ENCODE measurements around the gene SLCO3A1. TPM values are rescaled to one million over a fixed set of nuclear protein-coding genes. Genes with fewer than 3 reads are reported as not detected.

The SLCO3A1 gene
- total RNA-seq, 2 donors from 2014 or later: 21.4 to 27.3 TPM

DNA sequence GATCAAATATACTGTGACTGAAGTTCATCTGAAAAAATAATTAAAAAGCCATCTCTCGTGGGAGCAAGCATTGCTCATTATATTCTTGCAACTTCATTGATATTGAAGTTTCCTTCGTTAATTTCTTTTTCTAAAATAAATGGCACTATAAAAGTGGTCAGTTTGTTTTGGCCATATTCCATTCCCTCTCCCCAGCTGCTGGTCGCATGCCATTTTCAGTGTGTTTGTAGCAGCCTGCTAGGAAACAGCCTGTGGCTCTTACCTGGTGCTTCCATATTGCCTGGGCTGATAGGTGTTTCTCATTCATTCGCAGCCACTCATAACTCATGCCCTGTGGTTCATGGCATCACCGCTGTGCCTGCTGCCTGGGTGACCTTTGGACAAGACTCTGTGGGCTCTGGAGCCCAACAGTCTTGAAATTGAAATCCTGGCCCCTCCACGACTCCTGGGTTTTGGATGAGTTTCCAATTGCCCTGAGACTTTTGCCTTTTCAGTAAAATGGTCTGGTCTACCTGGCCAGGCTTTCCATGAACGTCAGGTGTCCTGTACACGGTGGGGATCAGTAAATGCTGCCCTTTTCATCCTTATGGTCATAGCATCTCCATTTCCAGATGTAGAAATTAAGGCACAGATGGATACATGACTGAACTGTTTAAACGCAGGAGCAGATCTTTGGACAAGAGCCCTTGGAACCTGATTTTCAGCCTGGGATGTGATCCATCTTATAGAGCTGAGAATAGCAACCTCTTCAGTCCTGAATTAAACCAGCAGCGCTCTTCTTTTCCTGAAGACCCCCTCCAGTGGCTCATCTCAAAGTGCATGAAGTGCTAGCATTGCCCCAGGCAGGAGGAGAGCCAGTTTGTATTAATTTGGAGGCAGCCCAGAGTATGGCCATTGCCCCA is 69.4 kb downstream of the SLCO3A1 start:
- Histone ChIP-seq H3K9me3 (no peaks in the 10 kb centered on the region), H3K4me3 (no peak overlapping the region), H3K36me3 (no peaks in the 10 kb centered on the region), H3K27me3 (no peaks in the 10 kb centered on the region), H3K4me1 (peaks cover 0 to 97% of the 10 kb centered on the region in 2 donors), H3K27ac (peak overlapping the region; percentile 74 to 77)
- DNase-seq (ENCODE audit: low spot score): no peak
- TF ChIP-seq, protein P1, sequence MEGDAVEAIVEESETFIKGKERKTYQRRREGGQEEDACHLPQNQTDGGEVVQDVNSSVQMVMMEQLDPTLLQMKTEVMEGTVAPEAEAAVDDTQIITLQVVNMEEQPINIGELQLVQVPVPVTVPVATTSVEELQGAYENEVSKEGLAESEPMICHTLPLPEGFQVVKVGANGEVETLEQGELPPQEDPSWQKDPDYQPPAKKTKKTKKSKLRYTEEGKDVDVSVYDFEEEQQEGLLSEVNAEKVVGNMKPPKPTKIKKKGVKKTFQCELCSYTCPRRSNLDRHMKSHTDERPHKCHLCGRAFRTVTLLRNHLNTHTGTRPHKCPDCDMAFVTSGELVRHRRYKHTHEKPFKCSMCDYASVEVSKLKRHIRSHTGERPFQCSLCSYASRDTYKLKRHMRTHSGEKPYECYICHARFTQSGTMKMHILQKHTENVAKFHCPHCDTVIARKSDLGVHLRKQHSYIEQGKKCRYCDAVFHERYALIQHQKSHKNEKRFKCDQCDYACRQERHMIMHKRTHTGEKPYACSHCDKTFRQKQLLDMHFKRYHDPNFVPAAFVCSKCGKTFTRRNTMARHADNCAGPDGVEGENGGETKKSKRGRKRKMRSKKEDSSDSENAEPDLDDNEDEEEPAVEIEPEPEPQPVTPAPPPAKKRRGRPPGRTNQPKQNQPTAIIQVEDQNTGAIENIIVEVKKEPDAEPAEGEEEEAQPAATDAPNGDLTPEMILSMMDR (IDR thresholded peaks at IDR 0.05): no peak

DNA sequence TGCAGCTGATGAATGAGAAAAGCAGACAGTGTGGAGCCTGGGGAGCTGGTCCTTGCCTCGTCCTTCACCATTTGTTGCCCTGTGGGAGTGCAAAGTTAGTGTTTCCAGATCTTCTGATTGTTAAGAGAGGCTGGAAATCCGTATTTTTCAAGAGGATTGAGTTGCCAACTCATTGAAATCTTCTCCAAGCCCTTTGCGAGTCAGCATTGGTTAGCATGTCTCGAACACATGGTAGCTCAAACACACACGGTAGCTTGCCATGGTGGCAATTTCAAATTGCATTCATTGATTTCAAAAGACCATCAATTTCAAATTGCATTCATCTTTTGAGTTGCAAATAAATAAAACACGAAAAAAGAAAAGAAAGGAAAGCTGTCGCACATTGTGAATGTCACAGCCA is 70.7 kb downstream of the SLCO3A1 start:
- Histone ChIP-seq H3K36me3 (no peaks in the 10 kb centered on the region), H3K9me3 (no peaks in the 10 kb centered on the region), H3K4me1 (peaks cover 0 to 95% of the 10 kb centered on the region in 2 donors), H3K27ac (peak overlapping the region; percentile 71 to 74), H3K4me3 (no peak overlapping the region), H3K27me3 (no peaks in the 10 kb centered on the region)
- no peak for DNase-seq (ENCODE audit: low spot score)
- TF ChIP-seq, protein P1 (IDR thresholded peaks at IDR 0.05): no peak

- peaks cover 0 to 95% of the 10 kb centered on the region in 2 donors for H3K4me1 ChIP-seq
- DNase-seq (ENCODE audit: low spot score): no peak
- TF ChIP-seq, protein P1 (IDR thresholded peaks at IDR 0.05): no peak
- no peaks in the 10 kb centered on the region for H3K9me3 ChIP-seq
- H3K36me3 ChIP-seq: no peaks in the 10 kb centered on the region
- H3K27ac ChIP-seq: peak overlapping the region; percentile 71 to 74
- no peaks in the 10 kb centered on the region for H3K27me3 ChIP-seq
- no peak overlapping the region for H3K4me3 ChIP-seq
Observed at GRCh38 chr15:91924837-91925495, 71.5 kb downstream of the SLCO3A1 start.

GRCh38 chr15:91925794-91926193 is 72.3 kb downstream of the SLCO3A1 start:
- no peak for DNase-seq (ENCODE audit: low spot score)
- peaks cover 0 to 95% of the 10 kb centered on the region in 2 donors for H3K4me1 ChIP-seq
- no peak overlapping the region for H3K4me3 ChIP-seq
- H3K9me3 ChIP-seq: no peaks in the 10 kb centered on the region
- TF ChIP-seq, protein P1 (IDR thresholded peaks at IDR 0.05): no peak
- peak overlapping the region; percentile 48 to 71 for H3K27ac ChIP-seq
- no peaks in the 10 kb centered on the region for H3K36me3 ChIP-seq
- no peaks in the 10 kb centered on the region for H3K27me3 ChIP-seq

DNA sequence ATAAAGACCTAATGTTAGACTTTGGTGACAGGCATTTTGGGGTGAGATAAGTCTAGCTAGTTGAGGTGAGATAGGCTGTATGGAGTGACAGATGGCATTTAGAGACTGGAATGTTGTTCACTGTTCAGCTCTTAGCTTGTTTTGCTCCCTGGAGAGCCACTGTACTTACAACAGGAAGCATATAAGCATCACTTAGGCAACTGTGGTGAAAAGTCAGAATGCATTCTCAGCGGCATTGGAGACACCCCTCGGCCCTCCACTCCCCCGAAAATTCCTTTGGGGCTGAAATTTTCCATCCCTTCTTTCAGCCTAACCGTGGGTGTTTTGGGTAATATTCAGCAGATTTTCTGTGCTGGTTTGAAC is 73.4 kb downstream of the SLCO3A1 start:
- H3K27me3 ChIP-seq: no peaks in the 10 kb centered on the region
- no peak overlapping the region for H3K4me3 ChIP-seq
- DNase-seq (ENCODE audit: low spot score): no peak
- peaks cover 0 to 87% of the 10 kb centered on the region in 2 donors for H3K4me1 ChIP-seq
- TF ChIP-seq, protein P1 (IDR thresholded peaks at IDR 0.05): no peak
- peak overlapping the region; percentile 48 to 71 for H3K27ac ChIP-seq
- no peaks in the 10 kb centered on the region for H3K36me3 ChIP-seq
- no peaks in the 10 kb centered on the region for H3K9me3 ChIP-seq
